ENCODE measurements around the gene PARN.
"Not testable (repeated sequence)": the region's sequence is repeated elsewhere in the genome, so short reads cannot be mapped to it uniquely, and the experiment has no call there.

PARN gene

GRCh38 chr16:14650629-14651028 lies 20.6 kb upstream of the PARN start:
- Histone ChIP-seq H3K27me3 (ENCODE audit: insufficient read depth, low read depth, severe bottlenecking) (no peaks in the 10 kb centered on the region), H3K4me3 (ENCODE audit: low read depth, low read length) (no peak overlapping the region), H3K36me3 (peaks cover 86% of the 10 kb centered on the region), H3K9me3 (ENCODE audit: severe bottlenecking) (no peaks in the 10 kb centered on the region), H3K27ac (no peak overlapping the region)
- TF ChIP-seq, protein P1, sequence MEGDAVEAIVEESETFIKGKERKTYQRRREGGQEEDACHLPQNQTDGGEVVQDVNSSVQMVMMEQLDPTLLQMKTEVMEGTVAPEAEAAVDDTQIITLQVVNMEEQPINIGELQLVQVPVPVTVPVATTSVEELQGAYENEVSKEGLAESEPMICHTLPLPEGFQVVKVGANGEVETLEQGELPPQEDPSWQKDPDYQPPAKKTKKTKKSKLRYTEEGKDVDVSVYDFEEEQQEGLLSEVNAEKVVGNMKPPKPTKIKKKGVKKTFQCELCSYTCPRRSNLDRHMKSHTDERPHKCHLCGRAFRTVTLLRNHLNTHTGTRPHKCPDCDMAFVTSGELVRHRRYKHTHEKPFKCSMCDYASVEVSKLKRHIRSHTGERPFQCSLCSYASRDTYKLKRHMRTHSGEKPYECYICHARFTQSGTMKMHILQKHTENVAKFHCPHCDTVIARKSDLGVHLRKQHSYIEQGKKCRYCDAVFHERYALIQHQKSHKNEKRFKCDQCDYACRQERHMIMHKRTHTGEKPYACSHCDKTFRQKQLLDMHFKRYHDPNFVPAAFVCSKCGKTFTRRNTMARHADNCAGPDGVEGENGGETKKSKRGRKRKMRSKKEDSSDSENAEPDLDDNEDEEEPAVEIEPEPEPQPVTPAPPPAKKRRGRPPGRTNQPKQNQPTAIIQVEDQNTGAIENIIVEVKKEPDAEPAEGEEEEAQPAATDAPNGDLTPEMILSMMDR (IDR thresholded peaks at IDR 0.05; ENCODE audit: low read depth, low read length): no peak
- no peak for DNase-seq

GRCh38 chr16:14649816-14650215 lies 19.8 kb upstream of the PARN start:
- Histone ChIP-seq H3K36me3 (peaks cover 87% of the 10 kb centered on the region), H3K4me3 (ENCODE audit: low read depth, low read length) (no peak overlapping the region), H3K27ac (no peak overlapping the region), H3K27me3 (ENCODE audit: insufficient read depth, low read depth, severe bottlenecking) (no peaks in the 10 kb centered on the region), H3K9me3 (ENCODE audit: severe bottlenecking) (no peaks in the 10 kb centered on the region)
- TF ChIP-seq, protein P1 (IDR thresholded peaks at IDR 0.05; ENCODE audit: low read depth, low read length): no peak
- DNase-seq: no peak

DNA sequence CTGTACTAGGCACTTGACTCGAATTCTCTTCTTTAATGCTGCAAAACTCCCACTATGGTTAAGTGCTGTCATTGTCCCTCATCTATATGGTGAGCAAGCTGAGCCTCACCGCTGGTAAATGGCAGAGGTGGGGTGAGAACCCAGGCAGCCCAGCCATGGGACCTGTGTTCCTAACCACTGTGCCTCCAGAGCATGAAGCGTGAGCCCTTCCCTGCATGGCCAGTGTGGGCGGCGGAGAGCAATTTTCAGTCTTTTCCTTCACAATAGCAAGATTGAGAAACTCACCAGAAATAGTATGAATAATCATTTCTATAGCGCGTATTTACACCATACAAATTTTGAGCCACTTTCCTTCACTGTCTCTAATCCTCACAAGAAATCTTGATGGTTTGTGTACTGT lies 11.9 kb upstream of the PARN start:
- Histone ChIP-seq H3K27ac (no peak overlapping the region), H3K9me3 (ENCODE audit: severe bottlenecking) (no peaks in the 10 kb centered on the region), H3K4me3 (ENCODE audit: low read depth, low read length) (no peak overlapping the region), H3K36me3 (peaks cover 56% of the 10 kb centered on the region), H3K27me3 (ENCODE audit: insufficient read depth, low read depth, severe bottlenecking) (no peaks in the 10 kb centered on the region)
- TF ChIP-seq, protein P1 (IDR thresholded peaks at IDR 0.05; ENCODE audit: low read depth, low read length): no peak
- no peak for DNase-seq

DNA sequence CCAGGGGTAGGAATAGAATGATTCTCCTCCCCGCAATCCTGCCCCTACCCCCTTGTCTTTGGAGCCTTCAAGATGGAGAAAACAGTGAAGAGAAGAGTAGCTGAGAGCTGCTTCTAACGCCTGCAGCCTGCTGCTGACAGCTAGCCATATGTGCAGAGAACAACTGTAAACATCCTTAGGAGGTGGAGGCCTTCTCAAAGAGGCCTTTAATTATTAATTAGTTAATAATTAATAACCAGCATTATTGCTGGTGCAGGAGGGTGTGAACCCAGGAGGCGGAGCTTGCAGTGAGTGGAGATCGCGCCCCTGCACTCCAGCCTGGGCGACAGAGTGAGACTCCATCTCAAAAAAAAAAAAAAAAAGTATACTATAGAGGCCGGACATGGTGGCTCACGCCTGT lies 11.1 kb upstream of the PARN start:
- no peaks in the 10 kb centered on the region for H3K9me3 ChIP-seq (ENCODE audit: severe bottlenecking)
- DNase-seq: no peak
- TF ChIP-seq, protein P1 (IDR thresholded peaks at IDR 0.05; ENCODE audit: low read depth, low read length): no peak
- no peak overlapping the region for H3K4me3 ChIP-seq (ENCODE audit: low read depth, low read length)
- no peak overlapping the region for H3K27ac ChIP-seq
- H3K27me3 ChIP-seq (ENCODE audit: insufficient read depth, low read depth, severe bottlenecking): no peaks in the 10 kb centered on the region
- peaks cover 49% of the 10 kb centered on the region for H3K36me3 ChIP-seq

DNA sequence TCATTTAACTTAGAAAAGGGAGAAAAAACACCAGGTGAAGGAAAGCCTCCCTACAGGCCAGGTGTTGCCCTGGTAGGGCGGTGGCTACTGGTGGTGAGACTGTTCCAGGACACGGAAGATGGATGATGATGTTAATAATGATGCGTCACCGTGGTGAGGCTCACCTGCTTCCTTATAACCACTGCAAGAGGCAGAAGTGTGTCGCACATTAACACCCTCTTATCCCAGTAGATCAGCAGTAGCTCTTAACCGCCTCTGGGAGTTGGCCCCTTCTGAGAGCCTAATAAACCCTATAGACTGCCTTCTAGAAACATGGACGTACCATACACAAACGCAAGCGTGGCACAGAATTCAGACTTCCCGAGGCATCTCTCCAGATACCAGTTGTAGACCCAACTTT lies 10.5 kb upstream of the PARN start:
- H3K4me3 ChIP-seq (ENCODE audit: low read depth, low read length): no peak overlapping the region
- no peak for DNase-seq
- H3K27me3 ChIP-seq (ENCODE audit: insufficient read depth, low read depth, severe bottlenecking): no peaks in the 10 kb centered on the region
- H3K9me3 ChIP-seq (ENCODE audit: severe bottlenecking): no peaks in the 10 kb centered on the region
- H3K27ac ChIP-seq: no peak overlapping the region
- H3K36me3 ChIP-seq: peaks cover 42% of the 10 kb centered on the region
- TF ChIP-seq, protein P1 (IDR thresholded peaks at IDR 0.05; ENCODE audit: low read depth, low read length): no peak

GRCh38 chr16:14636951-14637240 lies 6.8 kb upstream of the PARN start:
- DNase-seq; H3K27me3 ChIP-seq (ENCODE audit: insufficient read depth, low read depth, severe bottlenecking); H3K4me3 ChIP-seq (ENCODE audit: low read depth, low read length); H3K9me3 ChIP-seq (ENCODE audit: severe bottlenecking): not testable (repeated sequence)
- Histone ChIP-seq H3K27ac (peak overlapping the region; percentile 40), H3K36me3 (peaks cover 35% of the 10 kb centered on the region)

- not testable (repeated sequence) for H3K4me3 ChIP-seq (ENCODE audit: low read depth, low read length); H3K9me3 ChIP-seq (ENCODE audit: severe bottlenecking); H3K27me3 ChIP-seq (ENCODE audit: insufficient read depth, low read depth, severe bottlenecking)
- peaks cover 35% of the 10 kb centered on the region for H3K36me3 ChIP-seq
- peak overlapping the region; percentile 40 for H3K27ac ChIP-seq
- DNase-seq: peak; percentile 34
These were observed 6.3 kb upstream of the PARN start for GRCh38 chr16:14636179-14636950.
